ENCODE results near the gene FAM131B.

FAM131B gene

DNA sequence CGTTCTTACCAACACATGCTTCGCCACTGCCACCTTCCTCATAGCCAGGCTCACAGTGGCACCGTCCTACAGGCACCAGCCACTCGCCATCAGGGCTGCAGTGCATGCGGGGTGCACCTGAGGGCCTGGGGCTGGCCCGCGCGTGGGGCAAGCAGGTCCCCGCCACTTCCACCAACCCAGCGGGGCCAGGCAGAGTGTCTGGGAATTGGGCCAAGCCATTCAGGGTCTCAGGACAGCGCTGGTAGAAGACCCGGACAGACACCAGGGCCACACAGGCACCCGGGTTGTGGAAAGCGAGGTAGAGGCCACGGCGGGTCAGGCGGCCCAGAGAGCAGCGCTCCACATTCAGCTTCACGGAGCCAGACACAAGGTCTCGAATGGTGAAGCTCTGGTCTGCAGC lies 37.1 kb upstream of the FAM131B start:
- DNase-seq (ENCODE audit: low read depth in 1 of 2, low spot score in 1 of 2) = no peak
- Histone ChIP-seq H3K27me3 (ENCODE audit: insufficient read depth, poor library complexity, severe bottlenecking) (no peaks in the 10 kb centered on the region), H3K4me3 (replicated peaks; ENCODE audit: insufficient read depth, low read length) (no peak overlapping the region), H3K27ac (replicated peaks) (no peak overlapping the region)
- no peak for TF ChIP-seq GABPA (IDR thresholded peaks at IDR 0.05; ENCODE audit: low read depth)
- TF ChIP-seq REST (IDR thresholded peaks at IDR 0.05; ENCODE audit: insufficient replicate concordance, low read depth) = no peak
- TF ChIP-seq CTCF (IDR thresholded peaks at IDR 0.05; ENCODE audit: insufficient read depth, low read length) = no peak

DNA sequence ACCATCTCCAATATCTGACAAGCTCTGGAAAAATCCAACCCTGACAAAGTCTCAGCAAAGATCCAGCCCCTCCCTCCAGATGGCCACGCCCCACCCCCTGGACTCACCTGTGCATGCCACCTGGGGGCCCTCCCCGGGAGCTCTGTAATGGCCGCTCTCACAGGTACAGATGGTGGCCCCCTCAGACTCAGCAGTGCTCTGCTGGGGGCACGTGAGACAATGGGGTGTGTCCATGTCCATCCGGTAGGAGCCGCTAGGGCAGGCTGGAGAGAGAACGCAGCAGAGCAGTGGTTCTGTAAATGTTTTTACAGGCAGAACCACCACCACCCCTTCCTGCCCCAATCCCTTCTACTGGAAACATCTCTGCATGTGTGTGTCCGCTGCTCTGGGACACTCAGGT lies 36.6 kb upstream of the FAM131B start:
- H3K27me3 ChIP-seq (ENCODE audit: insufficient read depth, poor library complexity, severe bottlenecking) = no peaks in the 10 kb centered on the region
- DNase-seq (ENCODE audit: low read depth in 1 of 2, low spot score in 1 of 2) = no peak
- TF ChIP-seq GABPA (IDR thresholded peaks at IDR 0.05; ENCODE audit: low read depth) (no peak), CTCF (IDR thresholded peaks at IDR 0.05; ENCODE audit: insufficient read depth, low read length) (no peak), SPI1 (IDR thresholded peaks at IDR 0.05; ENCODE audit: borderline replicate concordance, low read depth) (no peak), POLR2AphosphoS5 (IDR thresholded peaks at IDR 0.05; ENCODE audit: low read depth) (no peak), REST (IDR thresholded peaks at IDR 0.05; ENCODE audit: insufficient replicate concordance, low read depth) (no peak)
- no peak overlapping the region for H3K4me3 ChIP-seq (replicated peaks; ENCODE audit: insufficient read depth, low read length)
- no peak overlapping the region for H3K27ac ChIP-seq (replicated peaks)

GRCh38 chr7:143398616-143399015 lies 36.1 kb upstream of the FAM131B start:
- Histone ChIP-seq H3K27me3 (ENCODE audit: insufficient read depth, poor library complexity, severe bottlenecking) (no peaks in the 10 kb centered on the region), H3K27ac (replicated peaks) (no peak overlapping the region), H3K4me3 (replicated peaks; ENCODE audit: insufficient read depth, low read length) (no peak overlapping the region)
- TF ChIP-seq GABPA (IDR thresholded peaks at IDR 0.05; ENCODE audit: low read depth) = no peak
- TF ChIP-seq REST (IDR thresholded peaks at IDR 0.05; ENCODE audit: insufficient replicate concordance, low read depth) = no peak
- no peak for DNase-seq (ENCODE audit: low read depth in 1 of 2, low spot score in 1 of 2)
